K562 (cell line): ENCODE results near the gene CLIC3. TPM values are rescaled to one million over a fixed set of nuclear protein-coding genes. Genes with fewer than 3 reads are reported as not detected.

Experiments used
- CBX3 ChIP-seq, 2 experiments: IDR thresholded peaks; 1 replicate in 1 of 2; 2 replicates in 1 of 2; pipeline ENCODE4 v1.6.1; 2012; ENCODE audit warnings: inconsistent platforms in 2 of 2, low read length in 2 of 2, borderline replicate concordance in 1 of 2, control low read depth in 1 of 2
- JUND ChIP-seq, 2 experiments: IDR thresholded peaks; 2 replicates in 1 of 2; 3 replicates in 1 of 2; pipeline ENCODE4 v1.6.1; 2011; ENCODE audit warnings: borderline replicate concordance in 2 of 2, low read depth in 2 of 2, low read length in 2 of 2, improper control_type of control experiment in 1 of 2, missing biosample characterization in 1 of 2, missing genetic modification characterization in 1 of 2, missing genetic modification reagents in 1 of 2
- KLF16 ChIP-seq: IDR thresholded peaks from 2 replicates; pipeline ENCODE4 v1.6.1; 2016; ENCODE audit warnings: antibody characterized with exemption
- RAD21 ChIP-seq, 2 experiments: fragments of 250-450 bp in 1 of 2; fragments of 450-650 bp in 1 of 2; sonication (Bioruptor Pico) in 1 of 2; formaldehyde crosslinking in 1 of 2; IDR thresholded peaks in 1 of 2; conservative IDR thresholded peaks in 1 of 2; 2 replicates each; pipeline versions ENCODE4 v1.4.0 to v1.8.0; 2020 to 2022; ENCODE audit warnings: mild to moderate bottlenecking in 2 of 2, moderate library complexity in 1 of 2
- RB1 ChIP-seq: fragments of 450-650 bp; IDR thresholded peaks from 2 replicates; pipeline ENCODE4 v1.6.1; 2017; ENCODE audit warnings: low read depth, mild to moderate bottlenecking
- SMC3 ChIP-seq: conservative IDR thresholded peaks from 2 replicates; pipeline ENCODE4 v1.6.1; 2011; ENCODE audit warnings: low read depth, low read length, improper control_type of control experiment; ENCODE audit not compliant: insufficient read depth
- polyA plus RNA-seq, 8 experiments: library from polyadenylated mRNA; depleted of rRNA in 4 of 8; stranded (reverse) in 5 of 8; unstranded in 3 of 8; fragments of >200 nt; fragmentation: Nextera tagmentation in 2 of 8; fragmentation: Illumina TruSeq in 1 of 8; extraction: Ambion mirVana in 2 of 8; extraction: Trizol in 1 of 8; gene quantifications; 2 replicates each; pipeline versions ENCODE4 v1.2.1 to v1.2.3, GENCODE V29; 2011 to 2014; ENCODE audit warnings: inconsistent platforms in 1 of 8, missing spikeins in 1 of 8
- total RNA-seq, 7 experiments: library from RNA; depleted of rRNA in 6 of 7; stranded (reverse); fragments of >200 nt in 6 of 7; fragmentation: Illumina TruSeq in 2 of 7; extraction: Trizol in 2 of 7; gene quantifications; 2 replicates each; pipeline versions ENCODE4 v1.2.1 to v1.2.3, GENCODE V29; 2011 to 2021; ENCODE audit warnings: low replicate concordance in 1 of 7
- TF ChIP-seq, protein P1 (sequence below), 2 experiments: fragments of 450-650 bp; formaldehyde crosslinking in 1 of 2; IDR thresholded peaks; 2 replicates each; pipeline versions ENCODE4 v1.4.0 to v1.6.1; 2014 to 2020; ENCODE audit warnings: mild to moderate bottlenecking in 2 of 2, borderline replicate concordance in 1 of 2, low read depth in 1 of 2
- TF ChIP-seq, protein P2 (sequence below): IDR thresholded peaks from 2 replicates; pipeline ENCODE4 v1.6.1; 2011; ENCODE audit warnings: borderline replicate concordance, low read depth, mild to moderate bottlenecking, moderate library complexity, low read length; ENCODE audit not compliant: insufficient read depth, poor library complexity, severe bottlenecking
- TF ChIP-seq, protein P3 (sequence below): sonication (generic); formaldehyde crosslinking; IDR thresholded peaks from 2 replicates; pipeline ENCODE4 v1.8.0; 2022; ENCODE audit warnings: mild to moderate bottlenecking, missing genetic modification reagents
- TF ChIP-seq, protein P4 (sequence below), 2 experiments: fragments of 450-650 bp in 1 of 2; sonication (generic) in 1 of 2; formaldehyde crosslinking in 1 of 2; IDR thresholded peaks in 1 of 2; conservative IDR thresholded peaks in 1 of 2; 2 replicates each; pipeline versions ENCODE4 v1.6.1 to v1.8.1; 2016 to 2023; ENCODE audit warnings: mild to moderate bottlenecking in 2 of 2, moderate library complexity in 2 of 2, inconsistent platforms in 1 of 2, missing genetic modification reagents in 1 of 2

CLIC3 gene
- total and polyA plus RNA-seq, 9 of the 15 experiments (the other 6 are each of a cell fraction or from before 2014, with no cell fraction given) = 0.27 to 0.29 TPM; not detected in 7

DNA sequence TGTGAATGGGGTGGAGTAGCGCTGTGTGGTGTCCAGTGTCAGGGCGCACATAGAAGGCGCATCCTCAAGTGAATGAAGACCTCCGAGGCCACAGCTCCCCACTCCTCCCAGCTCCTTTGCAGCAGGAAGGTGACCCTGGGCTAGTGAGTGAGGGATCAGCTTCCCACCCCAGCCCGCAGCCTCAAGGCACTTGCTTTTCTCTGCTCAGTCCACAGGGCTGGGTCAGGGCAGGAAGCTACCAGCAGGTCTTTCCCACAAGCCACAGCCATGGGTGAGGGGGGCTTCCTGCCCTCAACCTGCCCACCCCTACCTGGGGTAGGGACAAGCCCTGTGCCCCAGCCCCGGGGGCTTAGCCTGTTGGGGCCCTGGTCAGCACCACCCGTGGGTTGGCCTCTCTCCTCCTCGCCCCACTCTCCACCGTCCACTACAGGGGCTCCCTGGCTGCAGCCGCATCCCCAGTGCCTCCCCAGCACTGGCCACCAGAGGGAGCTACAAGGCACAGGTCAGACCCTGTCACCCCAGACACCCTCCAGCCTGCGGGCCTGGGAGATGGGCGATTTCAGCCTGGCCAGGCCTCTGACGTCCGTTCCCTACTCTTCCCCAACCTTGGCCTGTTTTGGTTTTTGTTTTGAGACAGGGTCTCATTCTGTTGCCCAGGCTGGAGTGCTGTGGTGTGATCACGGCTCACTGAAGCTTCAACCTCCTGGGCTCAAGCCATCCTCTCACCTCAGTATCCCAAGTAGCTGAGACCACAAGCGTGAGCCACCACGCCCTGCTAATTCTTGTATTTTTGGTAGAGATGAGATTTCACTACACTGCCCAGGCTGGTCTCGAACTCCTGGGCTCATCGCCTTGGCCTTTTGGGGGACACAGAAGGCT, 32.9 kb upstream of the CLIC3 start (continued):
- TF ChIP-seq, protein P1, sequence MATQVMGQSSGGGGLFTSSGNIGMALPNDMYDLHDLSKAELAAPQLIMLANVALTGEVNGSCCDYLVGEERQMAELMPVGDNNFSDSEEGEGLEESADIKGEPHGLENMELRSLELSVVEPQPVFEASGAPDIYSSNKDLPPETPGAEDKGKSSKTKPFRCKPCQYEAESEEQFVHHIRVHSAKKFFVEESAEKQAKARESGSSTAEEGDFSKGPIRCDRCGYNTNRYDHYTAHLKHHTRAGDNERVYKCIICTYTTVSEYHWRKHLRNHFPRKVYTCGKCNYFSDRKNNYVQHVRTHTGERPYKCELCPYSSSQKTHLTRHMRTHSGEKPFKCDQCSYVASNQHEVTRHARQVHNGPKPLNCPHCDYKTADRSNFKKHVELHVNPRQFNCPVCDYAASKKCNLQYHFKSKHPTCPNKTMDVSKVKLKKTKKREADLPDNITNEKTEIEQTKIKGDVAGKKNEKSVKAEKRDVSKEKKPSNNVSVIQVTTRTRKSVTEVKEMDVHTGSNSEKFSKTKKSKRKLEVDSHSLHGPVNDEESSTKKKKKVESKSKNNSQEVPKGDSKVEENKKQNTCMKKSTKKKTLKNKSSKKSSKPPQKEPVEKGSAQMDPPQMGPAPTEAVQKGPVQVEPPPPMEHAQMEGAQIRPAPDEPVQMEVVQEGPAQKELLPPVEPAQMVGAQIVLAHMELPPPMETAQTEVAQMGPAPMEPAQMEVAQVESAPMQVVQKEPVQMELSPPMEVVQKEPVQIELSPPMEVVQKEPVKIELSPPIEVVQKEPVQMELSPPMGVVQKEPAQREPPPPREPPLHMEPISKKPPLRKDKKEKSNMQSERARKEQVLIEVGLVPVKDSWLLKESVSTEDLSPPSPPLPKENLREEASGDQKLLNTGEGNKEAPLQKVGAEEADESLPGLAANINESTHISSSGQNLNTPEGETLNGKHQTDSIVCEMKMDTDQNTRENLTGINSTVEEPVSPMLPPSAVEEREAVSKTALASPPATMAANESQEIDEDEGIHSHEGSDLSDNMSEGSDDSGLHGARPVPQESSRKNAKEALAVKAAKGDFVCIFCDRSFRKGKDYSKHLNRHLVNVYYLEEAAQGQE (IDR thresholded peaks at IDR 0.05; ENCODE audit: borderline replicate concordance) = peak; percentile 38; the same call in 1 of the 2 replicates
- TF ChIP-seq, protein P1 (CRISPR knock-in tag; IDR thresholded peaks at IDR 0.05; ENCODE audit: low read depth) = no peak
- TF ChIP-seq, protein P2, sequence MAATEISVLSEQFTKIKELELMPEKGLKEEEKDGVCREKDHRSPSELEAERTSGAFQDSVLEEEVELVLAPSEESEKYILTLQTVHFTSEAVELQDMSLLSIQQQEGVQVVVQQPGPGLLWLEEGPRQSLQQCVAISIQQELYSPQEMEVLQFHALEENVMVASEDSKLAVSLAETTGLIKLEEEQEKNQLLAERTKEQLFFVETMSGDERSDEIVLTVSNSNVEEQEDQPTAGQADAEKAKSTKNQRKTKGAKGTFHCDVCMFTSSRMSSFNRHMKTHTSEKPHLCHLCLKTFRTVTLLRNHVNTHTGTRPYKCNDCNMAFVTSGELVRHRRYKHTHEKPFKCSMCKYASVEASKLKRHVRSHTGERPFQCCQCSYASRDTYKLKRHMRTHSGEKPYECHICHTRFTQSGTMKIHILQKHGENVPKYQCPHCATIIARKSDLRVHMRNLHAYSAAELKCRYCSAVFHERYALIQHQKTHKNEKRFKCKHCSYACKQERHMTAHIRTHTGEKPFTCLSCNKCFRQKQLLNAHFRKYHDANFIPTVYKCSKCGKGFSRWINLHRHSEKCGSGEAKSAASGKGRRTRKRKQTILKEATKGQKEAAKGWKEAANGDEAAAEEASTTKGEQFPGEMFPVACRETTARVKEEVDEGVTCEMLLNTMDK = peak; percentile 34
- TF ChIP-seq RB1 (peak; percentile 63; the same call in 1 of the 2 replicates), CBX3 (IDR thresholded peaks at IDR 0.05; ENCODE audit: borderline replicate concordance in 1 of 2, low read length in 2 of 2) (no peak), KLF16 (peak; percentile 62), RAD21 (CRISPR knock-in tag; conservative IDR thresholded peaks at IDR 0.05 in 1 of 2, IDR thresholded peaks at IDR 0.05 in 1 of 2) (peak; percentile 15 to 49; a peak in 3 of 4 replicates), SMC3 (peak; percentile 51; the same call in 1 of the 2 replicates), JUND (IDR thresholded peaks at IDR 0.05; ENCODE audit: borderline replicate concordance, low read depth, low read length) (0 out of 2 replicates have a peak, but pooled peaks have one; percentile 3), JUND (tag; IDR thresholded peaks at IDR 0.05; ENCODE audit: borderline replicate concordance, low read depth, low read length) (no peak; the same call in 2 of the 3 replicates)
- TF ChIP-seq, protein P3, sequence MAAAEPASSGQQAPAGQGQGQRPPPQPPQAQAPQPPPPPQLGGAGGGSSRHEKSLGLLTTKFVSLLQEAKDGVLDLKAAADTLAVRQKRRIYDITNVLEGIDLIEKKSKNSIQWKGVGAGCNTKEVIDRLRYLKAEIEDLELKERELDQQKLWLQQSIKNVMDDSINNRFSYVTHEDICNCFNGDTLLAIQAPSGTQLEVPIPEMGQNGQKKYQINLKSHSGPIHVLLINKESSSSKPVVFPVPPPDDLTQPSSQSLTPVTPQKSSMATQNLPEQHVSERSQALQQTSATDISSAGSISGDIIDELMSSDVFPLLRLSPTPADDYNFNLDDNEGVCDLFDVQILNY (CRISPR knock-in tag) = no peak
- TF ChIP-seq, protein P4, sequence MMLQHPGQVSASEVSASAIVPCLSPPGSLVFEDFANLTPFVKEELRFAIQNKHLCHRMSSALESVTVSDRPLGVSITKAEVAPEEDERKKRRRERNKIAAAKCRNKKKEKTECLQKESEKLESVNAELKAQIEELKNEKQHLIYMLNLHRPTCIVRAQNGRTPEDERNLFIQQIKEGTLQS (IDR thresholded peaks at IDR 0.05) = no peak
- TF ChIP-seq, protein P4 (CRISPR knock-in tag; conservative IDR thresholded peaks at IDR 0.05) = 0 out of 2 replicates have a peak, but pooled peaks have one; percentile 39
